ENCODE data around the gene KPNA5. TPM values are rescaled to one million over a fixed set of nuclear protein-coding genes. Genes with fewer than 3 reads are reported as not detected.
"Not testable (repeated sequence)": the region's sequence is repeated elsewhere in the genome, so short reads cannot be mapped to it uniquely, and the experiment has no call there.

Gene KPNA5
- total and polyA plus RNA-seq, 3 experiments from 2014 or later: 11.3 to 13.5 (median 12.0) TPM

DNA sequence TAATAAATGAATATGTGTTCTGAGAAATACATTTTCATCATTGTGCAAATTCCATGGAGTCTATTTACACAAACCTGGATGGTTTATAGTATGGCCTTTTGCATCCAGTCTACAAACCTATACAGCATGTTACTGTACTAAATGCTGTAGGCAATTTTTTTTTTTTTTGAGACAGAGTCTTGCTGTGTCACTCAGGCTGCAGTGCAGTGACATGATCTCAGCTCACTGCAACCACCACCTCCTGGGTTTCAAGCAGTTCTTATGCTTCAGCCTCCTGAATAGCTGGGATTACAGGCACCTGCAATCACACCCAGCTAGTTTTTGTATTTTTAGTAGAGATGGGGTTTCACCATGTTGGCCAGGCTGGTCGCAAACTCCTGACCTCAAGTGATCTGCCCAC, 22.9 kb downstream of the KPNA5 start:
- H3K4me3 Mint-ChIP-seq; H3K27ac ChIP-seq (ENCODE audit: low read depth, low read length); DNase-seq; H3K9me3 Mint-ChIP-seq; POLR2A ChIA-PET; H3K27me3 Mint-ChIP-seq; H3K9me3 ChIP-seq (ENCODE audit: low read length); H3K27me3 ChIP-seq (ENCODE audit: insufficient read depth, low read length, poor library complexity, severe bottlenecking); H3K4me3 ChIP-seq (ENCODE audit: low read length); H3K4me1 ChIP-seq (ENCODE audit: insufficient read depth, low read length); H3K27ac Mint-ChIP-seq: not testable (repeated sequence)
- peaks cover 16% of the 10 kb centered on the region for H3K36me3 ChIP-seq (ENCODE audit: insufficient read depth, low read length)
- CTCF ChIA-PET: interaction anchor here (1.0 kb wide), 1 partner anchor 10 kb away, joined by 4 read pairs; no protein-coding TSS in a partner anchor
- peaks cover 11 to 27% (median 11%) of the 10 kb centered on the region in 3 donors for H3K4me1 Mint-ChIP-seq
- H3K36me3 Mint-ChIP-seq: peaks cover 0 to 75% (median 8%) of the 10 kb centered on the region in 3 donors

DNA sequence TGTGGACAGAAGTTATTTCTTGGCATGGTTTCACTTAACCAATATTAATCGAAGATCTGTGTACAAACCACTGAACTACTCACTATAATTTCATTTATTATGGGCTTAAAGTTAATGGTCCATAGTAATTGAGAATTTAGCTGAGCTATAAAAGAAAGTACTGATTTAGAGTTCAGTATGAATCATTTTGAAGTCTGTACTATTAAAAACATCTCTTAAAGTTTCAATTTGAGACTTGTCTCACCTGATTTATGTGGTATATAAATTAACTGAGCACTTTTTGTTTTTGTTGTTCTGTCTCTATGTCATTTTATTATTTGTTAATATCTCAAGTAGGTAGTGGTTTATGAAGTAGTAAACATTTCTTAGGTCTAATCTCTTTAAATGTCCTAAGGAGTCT, 24.9 kb downstream of the KPNA5 start:
- Mint-ChIP-seq H3K36me3 (peaks cover 0 to 75% (median 14%) of the 10 kb centered on the region in 3 donors), H3K27me3 (no peaks in the 10 kb centered on the region), H3K4me1 (peaks cover 7 to 18% (median 11%) of the 10 kb centered on the region in 3 donors), H3K27ac (no peak overlapping the region), H3K4me3 (no peak overlapping the region), H3K9me3 (no peaks in the 10 kb centered on the region)
- H3K9me3 ChIP-seq (ENCODE audit: low read length): no peaks in the 10 kb centered on the region
- peaks cover 16% of the 10 kb centered on the region for H3K36me3 ChIP-seq (ENCODE audit: insufficient read depth, low read length)
- ChIA-PET CTCF (no interaction called here), POLR2A (no interaction called here)
- no peaks in the 10 kb centered on the region for H3K27me3 ChIP-seq (ENCODE audit: insufficient read depth, low read length, poor library complexity, severe bottlenecking)
- no peaks in the 10 kb centered on the region for H3K4me1 ChIP-seq (ENCODE audit: insufficient read depth, low read length)
- H3K4me3 ChIP-seq (ENCODE audit: low read length): no peak overlapping the region
- DNase-seq: no peak
- no peak overlapping the region for H3K27ac ChIP-seq (ENCODE audit: low read depth, low read length)

DNA sequence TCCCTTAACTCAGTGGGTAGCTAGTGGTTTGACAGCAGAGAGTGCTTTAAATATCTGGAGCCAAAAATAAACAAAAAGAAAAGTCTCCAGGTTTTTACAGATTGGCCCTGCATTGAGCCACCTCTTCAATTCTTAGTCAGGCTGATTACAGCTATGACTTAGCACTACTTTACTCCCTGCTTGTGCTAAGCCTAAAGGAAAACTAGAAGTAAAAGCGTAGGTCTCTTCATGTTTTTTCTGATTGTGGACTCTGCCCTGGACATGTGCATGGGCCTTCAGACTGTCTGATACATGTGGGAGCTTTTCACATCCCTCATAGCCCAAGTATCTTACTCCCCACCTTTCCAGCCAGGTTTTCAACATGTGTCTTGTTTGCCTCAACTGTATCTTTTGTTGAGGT, 33.3 kb downstream of the KPNA5 start:
- H3K36me3 Mint-ChIP-seq: peaks cover 10 to 82% (median 24%) of the 10 kb centered on the region in 3 donors
- Histone ChIP-seq H3K4me3 (ENCODE audit: low read length) (no peak overlapping the region), H3K9me3 (ENCODE audit: low read length) (no peaks in the 10 kb centered on the region), H3K36me3 (ENCODE audit: insufficient read depth, low read length) (peaks cover 24% of the 10 kb centered on the region), H3K27ac (ENCODE audit: low read depth, low read length) (no peak overlapping the region), H3K4me1 (ENCODE audit: insufficient read depth, low read length) (no peaks in the 10 kb centered on the region), H3K27me3 (ENCODE audit: insufficient read depth, low read length, poor library complexity, severe bottlenecking) (no peaks in the 10 kb centered on the region)
- peaks cover 24 to 39% (median 28%) of the 10 kb centered on the region in 3 donors for H3K4me1 Mint-ChIP-seq
- no peaks in the 10 kb centered on the region for H3K9me3 Mint-ChIP-seq
- ChIA-PET CTCF (interaction anchor here (0.9 to 1.5 kb wide), 2 partner anchors 10 to 14 kb away, joined by 4 read pairs; no protein-coding TSS in a partner anchor), POLR2A (no interaction called here)
- H3K27me3 Mint-ChIP-seq: no peaks in the 10 kb centered on the region
- no peak for DNase-seq
- H3K4me3 Mint-ChIP-seq: no peak overlapping the region
- H3K27ac Mint-ChIP-seq: peak overlapping the region in 2 of 8 donors; percentile 36 to 37

DNA sequence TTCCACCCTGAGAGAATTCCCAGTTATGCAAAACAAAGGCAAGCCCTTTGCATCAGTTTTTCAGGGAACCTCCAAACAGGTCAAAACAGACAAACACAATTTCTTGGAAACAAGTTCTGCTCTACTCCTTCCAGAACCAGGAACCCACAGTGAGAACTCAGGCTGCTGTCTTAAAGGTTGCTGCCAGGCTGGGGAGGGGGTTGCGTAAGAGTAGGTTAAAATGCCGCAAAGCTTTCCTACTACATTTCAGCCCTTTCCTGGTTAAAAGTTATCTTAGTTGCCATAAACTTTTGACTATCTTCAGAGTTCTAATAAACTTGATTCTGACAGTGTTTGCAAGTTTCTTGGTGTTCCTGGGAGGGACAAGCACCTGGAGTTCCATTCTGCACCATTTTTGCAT, 33.8 kb downstream of the KPNA5 start:
- Histone ChIP-seq H3K36me3 (ENCODE audit: insufficient read depth, low read length) (peaks cover 24% of the 10 kb centered on the region), H3K4me3 (ENCODE audit: low read length) (no peak overlapping the region), H3K9me3 (ENCODE audit: low read length) (no peaks in the 10 kb centered on the region), H3K27ac (ENCODE audit: low read depth, low read length) (no peak overlapping the region), H3K27me3 (ENCODE audit: insufficient read depth, low read length, poor library complexity, severe bottlenecking) (no peaks in the 10 kb centered on the region), H3K4me1 (ENCODE audit: insufficient read depth, low read length) (no peaks in the 10 kb centered on the region)
- ChIA-PET POLR2A (no interaction called here), CTCF (interaction anchor here (1.5 kb wide), 1 partner anchor 15 kb away, joined by 4 read pairs; no protein-coding TSS in a partner anchor)
- Mint-ChIP-seq H3K4me3 (no peak overlapping the region), H3K36me3 (peaks cover 10 to 83% (median 22%) of the 10 kb centered on the region in 3 donors), H3K27me3 (no peaks in the 10 kb centered on the region), H3K27ac (peak overlapping the region in 1 of 8 donors; percentile 36), H3K9me3 (no peaks in the 10 kb centered on the region), H3K4me1 (peaks cover 24 to 39% (median 25%) of the 10 kb centered on the region in 3 donors)
- no peak for DNase-seq

DNA sequence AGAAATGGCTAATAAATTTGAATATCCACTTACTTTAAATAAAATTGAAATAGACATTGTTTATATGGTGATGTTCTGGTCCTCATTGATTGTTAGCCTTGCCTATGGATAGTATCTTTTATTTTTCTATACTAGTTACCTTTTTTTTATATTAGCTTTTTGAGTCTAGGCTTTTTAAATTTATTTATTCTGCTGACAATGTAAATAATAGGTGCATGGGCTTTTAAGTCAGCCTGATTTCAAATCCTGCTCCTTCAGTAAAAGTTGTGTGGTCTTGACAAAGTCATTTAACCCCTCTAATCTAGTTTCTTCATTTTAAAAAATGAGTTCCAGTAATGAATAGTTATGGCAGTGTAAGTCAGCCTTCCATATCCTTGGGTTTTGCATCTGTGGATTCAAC, 45.9 kb downstream of the KPNA5 start:
- Histone ChIP-seq H3K36me3 (ENCODE audit: insufficient read depth, low read length) (peaks cover 24% of the 10 kb centered on the region), H3K4me1 (ENCODE audit: insufficient read depth, low read length) (no peaks in the 10 kb centered on the region), H3K27ac (ENCODE audit: low read depth, low read length) (no peak overlapping the region), H3K9me3 (ENCODE audit: low read length) (no peaks in the 10 kb centered on the region), H3K4me3 (ENCODE audit: low read length) (no peak overlapping the region), H3K27me3 (ENCODE audit: insufficient read depth, low read length, poor library complexity, severe bottlenecking) (no peaks in the 10 kb centered on the region)
- Mint-ChIP-seq H3K27me3 (no peaks in the 10 kb centered on the region), H3K4me3 (no peak overlapping the region), H3K4me1 (peaks cover 0 to 3% (median 0%) of the 10 kb centered on the region in 3 donors), H3K9me3 (no peaks in the 10 kb centered on the region), H3K36me3 (peaks cover 34 to 82% (median 36%) of the 10 kb centered on the region in 3 donors), H3K27ac (peak overlapping the region in 1 of 8 donors; percentile 22)
- POLR2A ChIA-PET: no interaction called here
- CTCF ChIA-PET: no interaction called here
- no peak for DNase-seq

DNA sequence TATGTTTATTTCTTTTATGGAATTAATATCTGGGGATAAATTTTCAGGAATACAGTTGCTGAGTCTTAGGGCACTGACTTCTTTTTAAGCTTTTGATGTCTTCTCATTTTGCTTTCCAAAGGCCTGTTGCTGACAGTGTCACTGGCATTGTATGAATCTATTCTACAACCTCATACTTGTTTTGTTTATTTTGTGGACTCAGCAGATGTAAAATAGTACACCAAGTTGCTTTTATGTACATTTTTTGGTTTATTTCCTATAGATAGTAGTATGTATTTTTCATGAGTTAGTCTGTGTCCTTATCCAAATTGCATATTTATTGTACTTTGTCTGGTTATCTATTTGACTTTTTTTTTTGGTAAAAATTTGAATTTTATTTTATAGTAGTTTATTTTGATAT, 49.5 kb downstream of the KPNA5 start:
- CTCF ChIA-PET: no interaction called here
- Histone ChIP-seq H3K9me3 (ENCODE audit: low read length) (no peaks in the 10 kb centered on the region), H3K4me3 (ENCODE audit: low read length) (no peak overlapping the region), H3K4me1 (ENCODE audit: insufficient read depth, low read length) (no peaks in the 10 kb centered on the region), H3K27ac (ENCODE audit: low read depth, low read length) (no peak overlapping the region), H3K36me3 (ENCODE audit: insufficient read depth, low read length) (peaks cover 18% of the 10 kb centered on the region), H3K27me3 (ENCODE audit: insufficient read depth, low read length, poor library complexity, severe bottlenecking) (no peaks in the 10 kb centered on the region)
- H3K4me1 Mint-ChIP-seq: no peaks in the 10 kb centered on the region
- H3K36me3 Mint-ChIP-seq: peaks cover 32 to 79% (median 47%) of the 10 kb centered on the region in 3 donors
- H3K27me3 Mint-ChIP-seq: no peaks in the 10 kb centered on the region
- POLR2A ChIA-PET: no interaction called here
- peaks cover 0 to 12% (median 0%) of the 10 kb centered on the region in 5 donors for H3K9me3 Mint-ChIP-seq
- no peak overlapping the region for H3K4me3 Mint-ChIP-seq
- DNase-seq: no peak
- H3K27ac Mint-ChIP-seq: no peak overlapping the region

DNA sequence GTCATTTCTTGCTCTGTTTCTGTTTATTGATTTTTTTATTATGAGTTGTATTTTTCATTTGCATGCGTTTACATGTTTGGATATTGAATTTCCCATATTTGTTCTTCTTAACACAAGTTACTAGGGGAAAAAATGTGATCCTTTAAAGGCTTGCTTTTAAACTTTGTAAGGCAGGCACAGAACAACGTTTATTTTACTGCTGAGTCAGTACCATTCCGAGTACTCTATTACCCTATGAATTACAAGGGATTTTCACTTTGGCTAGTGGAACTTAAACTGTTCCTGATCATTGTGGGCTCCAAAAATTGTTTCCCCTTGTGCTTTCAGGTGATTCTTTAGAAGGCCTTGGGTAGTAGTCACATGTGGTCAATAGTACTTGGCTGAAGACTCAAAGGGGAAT, 56.0 kb downstream of the KPNA5 start:
- Mint-ChIP-seq H3K9me3 (peaks cover 25 to 43% (median 40%) of the 10 kb centered on the region in 5 donors), H3K4me1 (no peaks in the 10 kb centered on the region), H3K27me3 (no peaks in the 10 kb centered on the region), H3K36me3 (peaks cover 28 to 47% (median 46%) of the 10 kb centered on the region in 3 donors), H3K27ac (no peak overlapping the region), H3K4me3 (no peak overlapping the region)
- Histone ChIP-seq H3K27ac (ENCODE audit: low read depth, low read length) (no peak overlapping the region), H3K4me1 (ENCODE audit: insufficient read depth, low read length) (no peaks in the 10 kb centered on the region), H3K36me3 (ENCODE audit: insufficient read depth, low read length) (peaks cover 6% of the 10 kb centered on the region), H3K4me3 (ENCODE audit: low read length) (no peak overlapping the region), H3K27me3 (ENCODE audit: insufficient read depth, low read length, poor library complexity, severe bottlenecking) (no peaks in the 10 kb centered on the region), H3K9me3 (ENCODE audit: low read length) (no peaks in the 10 kb centered on the region)
- ChIA-PET POLR2A (no interaction called here), CTCF (no interaction called here)
- no peak for DNase-seq

DNA sequence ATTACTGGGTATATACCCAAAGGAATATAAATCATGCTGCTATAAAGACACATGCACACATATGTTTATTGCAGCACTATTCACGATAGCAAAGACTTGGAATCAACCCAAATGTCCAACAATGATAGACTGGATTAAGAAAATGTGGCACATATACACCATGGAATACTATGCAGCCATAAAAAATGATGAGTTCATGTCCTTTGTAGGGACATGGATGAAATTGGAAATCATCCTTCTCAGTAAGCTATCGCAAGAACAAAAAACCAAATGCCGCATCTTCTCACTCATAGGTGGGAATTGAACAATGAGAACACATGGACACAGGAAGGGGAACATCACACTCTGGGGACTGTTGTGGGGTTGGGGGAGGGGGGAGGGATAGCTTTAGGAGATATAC, 59.5 kb downstream of the KPNA5 start:
- H3K4me1 Mint-ChIP-seq; H3K27ac ChIP-seq (ENCODE audit: low read depth, low read length); H3K36me3 ChIP-seq (ENCODE audit: insufficient read depth, low read length); POLR2A ChIA-PET; H3K9me3 ChIP-seq (ENCODE audit: low read length); CTCF ChIA-PET; H3K27me3 Mint-ChIP-seq; H3K4me3 Mint-ChIP-seq; H3K27ac Mint-ChIP-seq; H3K4me3 ChIP-seq (ENCODE audit: low read length); DNase-seq; H3K27me3 ChIP-seq (ENCODE audit: insufficient read depth, low read length, poor library complexity, severe bottlenecking); H3K4me1 ChIP-seq (ENCODE audit: insufficient read depth, low read length): not testable (repeated sequence)
- Mint-ChIP-seq H3K36me3 (peaks cover 18 to 27% (median 21%) of the 10 kb centered on the region in 3 donors), H3K9me3 (peaks cover 35 to 66% (median 55%) of the 10 kb centered on the region in 5 donors)

Data from CD8-positive, alpha-beta memory T cell (primary cell).